Measurements from ENCODE around the gene PTPMT1.

PTPMT1 gene

GRCh38 chr11:47583844-47584243, 18.4 kb downstream of the PTPMT1 start:
- DNase-seq (ENCODE audit: low read depth), result no peak

- DNase-seq (ENCODE audit: low read depth), result no peak
Observed at GRCh38 chr11:47586098-47586855, 20.9 kb downstream of the PTPMT1 start, which contains the start of gene FAM180B. Gene FAM180B, plus strand, starts transcription at chr11:47586678. Its CDS starts 91 bp downstream, at chr11:47586769.

DNA sequence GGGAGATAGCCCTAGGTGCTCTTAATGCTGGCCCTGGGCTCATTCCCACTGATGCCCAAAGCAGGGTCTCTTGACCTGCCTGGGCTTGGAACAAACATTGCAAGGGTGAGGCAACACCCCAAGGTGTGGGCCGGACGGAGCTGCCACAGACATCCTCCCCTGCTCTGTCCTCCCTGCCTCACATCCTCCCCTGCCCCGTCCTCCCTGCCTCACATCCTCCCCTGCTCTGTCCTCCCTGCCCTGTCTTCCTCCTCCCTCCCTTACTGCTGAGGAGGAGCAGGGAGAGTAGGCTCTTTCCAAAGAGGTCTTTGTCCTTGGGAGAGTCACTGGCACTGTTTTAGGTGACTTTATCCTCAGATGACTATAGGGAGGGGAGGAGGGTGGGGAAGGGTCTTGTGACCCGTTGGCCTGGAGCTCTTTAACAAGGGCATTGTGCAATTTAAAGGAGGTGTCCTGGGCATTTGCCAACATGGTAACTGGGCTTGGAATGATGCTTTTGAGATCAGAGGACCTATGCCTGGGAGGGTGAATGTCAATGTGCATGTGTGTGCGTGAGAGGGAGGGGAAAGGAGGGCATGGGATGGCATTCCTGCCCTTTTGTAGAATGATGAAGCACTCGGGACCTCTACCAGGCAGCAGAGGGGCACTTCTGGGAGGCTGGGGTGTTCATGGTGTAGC, 21.8 kb downstream of the PTPMT1 start:
- DNase-seq (ENCODE audit: low read depth), result no peak

DNA sequence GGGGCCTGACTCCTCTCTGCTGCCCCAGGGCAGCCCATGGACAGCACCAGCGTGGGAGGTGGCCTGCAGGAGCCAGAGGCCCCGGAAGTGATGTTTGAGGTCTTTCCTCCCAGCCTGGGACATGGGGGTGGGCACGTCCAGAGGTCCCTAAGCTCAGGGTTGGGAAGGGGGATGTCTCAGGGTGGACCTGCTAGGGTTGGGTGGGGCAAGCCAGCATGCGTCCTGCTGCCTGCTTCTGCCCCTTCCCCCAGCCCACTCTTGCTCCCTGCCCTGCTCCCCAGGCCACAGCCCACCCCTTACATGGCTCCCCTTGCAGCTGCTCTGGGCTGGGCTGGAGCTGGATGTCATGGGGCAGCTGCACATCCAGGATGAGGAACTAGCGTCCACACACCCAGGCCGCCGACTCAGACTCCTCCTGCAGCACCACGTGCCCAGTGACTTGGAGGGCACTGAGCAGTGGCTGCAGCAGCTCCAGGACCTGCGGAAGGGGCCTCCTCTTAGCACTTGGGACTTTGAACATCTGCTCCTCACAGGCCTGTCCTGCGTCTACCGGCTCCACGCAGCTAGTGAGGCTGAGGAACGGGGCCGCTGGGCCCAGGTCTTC, 22.4 kb downstream of the PTPMT1 start:
- no peak for DNase-seq (ENCODE audit: low read depth)

- no peak for DNase-seq (ENCODE audit: low read depth)
Observed at GRCh38 chr11:47589118-47589517, 23.7 kb downstream of the PTPMT1 start.

DNA sequence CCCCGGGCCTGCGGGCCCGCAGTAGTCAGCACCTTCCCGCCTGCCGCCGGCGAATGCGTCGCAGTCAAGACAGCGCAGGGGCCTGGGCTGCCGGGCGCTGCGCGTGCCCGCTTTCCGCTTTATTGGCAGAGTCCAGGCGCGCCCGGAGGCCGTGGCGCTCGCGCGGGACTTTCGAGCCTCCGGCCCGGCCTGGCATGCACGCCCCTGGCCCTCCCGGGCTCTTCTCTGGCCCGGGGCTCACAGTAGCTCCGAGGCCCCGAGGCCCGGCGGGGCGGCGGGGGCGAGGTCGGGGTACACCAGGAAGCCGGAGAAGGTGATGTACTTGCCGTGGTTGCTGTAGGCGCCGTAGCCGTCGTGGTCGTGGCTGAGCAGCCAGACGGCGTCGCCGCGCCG, 24.2 kb downstream of the PTPMT1 start:
- no peak for DNase-seq (ENCODE audit: low read depth)

DNA sequence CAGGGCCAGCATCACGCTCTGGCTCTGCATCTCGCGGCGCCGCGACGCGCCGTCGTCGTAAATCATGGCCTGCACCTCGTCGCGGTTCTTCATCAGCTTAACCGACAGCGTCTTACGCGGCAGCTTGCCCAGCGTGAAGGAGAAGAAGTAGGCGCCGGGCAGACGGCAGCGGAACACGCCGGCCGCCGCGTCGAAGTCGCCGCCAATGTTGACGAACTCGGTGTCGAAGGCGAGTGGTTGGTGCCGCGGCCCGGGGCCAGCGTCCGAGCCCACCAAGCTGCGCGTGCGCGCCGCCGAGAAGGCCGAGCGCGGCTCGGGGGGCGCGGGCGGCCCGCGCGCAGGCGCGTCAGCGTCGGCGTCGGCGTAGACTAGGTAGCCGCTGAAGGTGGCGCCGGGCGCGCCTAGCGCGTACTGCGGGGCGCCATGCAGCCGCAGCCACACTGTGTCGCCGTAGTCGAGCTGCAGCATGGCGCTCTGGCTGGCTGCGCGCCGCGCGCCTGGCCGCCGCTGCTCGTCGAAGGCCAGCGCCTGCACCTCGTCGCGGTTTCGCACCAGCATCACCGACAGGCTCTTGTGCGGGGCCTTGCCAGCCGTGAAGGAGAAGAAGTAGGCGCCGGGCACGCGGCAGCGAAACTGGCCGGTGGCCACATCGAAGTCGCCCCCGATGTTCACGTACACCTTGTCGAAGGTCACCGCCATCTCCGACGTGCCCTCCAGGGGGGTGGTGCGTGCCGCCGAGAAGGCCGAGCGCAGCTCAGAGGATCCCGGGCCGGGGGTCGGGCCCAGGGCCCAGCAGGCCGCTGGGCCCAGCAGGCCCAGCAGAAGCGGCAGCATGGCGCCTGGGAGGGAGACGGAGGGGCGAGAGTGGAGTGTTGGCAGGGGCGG, 24.8 kb downstream of the PTPMT1 start:
- no peak for DNase-seq (ENCODE audit: low read depth)

GRCh38 chr11:47591764-47592163, 26.4 kb downstream of the PTPMT1 start:
- DNase-seq (ENCODE audit: low read depth), result no peak

DNA sequence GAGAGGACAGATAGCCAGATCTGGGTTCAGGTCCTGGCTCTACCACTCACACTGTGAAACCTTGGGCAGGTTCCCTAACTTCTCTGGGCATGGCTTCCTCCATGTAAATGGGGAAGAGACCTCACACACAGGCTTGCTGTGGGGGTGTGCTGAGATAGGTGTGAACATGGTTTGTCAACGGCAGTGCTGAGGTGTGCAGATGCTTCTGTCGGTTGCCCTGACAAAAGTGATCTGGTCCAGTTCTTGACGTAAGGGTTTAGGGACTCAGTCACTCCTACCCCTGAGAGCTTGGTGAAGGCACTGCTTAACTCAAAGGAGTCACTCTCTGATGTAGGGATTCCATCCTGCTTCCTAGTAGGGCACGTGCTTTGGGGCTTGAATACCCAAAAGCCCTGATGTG, 26.9 kb downstream of the PTPMT1 start:
- no peak for DNase-seq (ENCODE audit: low read depth)

DNA sequence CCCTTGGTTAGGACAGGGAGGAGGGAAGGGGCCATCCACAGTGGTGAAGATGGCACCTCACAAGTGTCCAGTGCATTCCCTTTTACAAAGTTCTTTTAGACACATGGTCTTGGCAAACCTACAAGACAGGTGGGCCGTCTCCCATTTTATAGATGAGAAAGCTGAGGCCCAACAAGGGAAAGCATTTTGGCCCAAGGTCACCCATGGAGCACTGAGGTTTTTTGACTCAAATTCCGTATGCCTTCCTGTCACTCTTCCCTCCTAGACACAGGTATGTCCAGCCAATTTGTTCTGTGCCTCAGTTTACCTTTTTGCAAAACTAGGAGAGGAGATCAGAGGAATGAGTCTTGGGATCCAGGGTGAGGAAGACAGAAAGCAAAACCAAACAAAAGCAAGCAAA, 27.6 kb downstream of the PTPMT1 start:
- no peak for DNase-seq (ENCODE audit: low read depth)

DNA sequence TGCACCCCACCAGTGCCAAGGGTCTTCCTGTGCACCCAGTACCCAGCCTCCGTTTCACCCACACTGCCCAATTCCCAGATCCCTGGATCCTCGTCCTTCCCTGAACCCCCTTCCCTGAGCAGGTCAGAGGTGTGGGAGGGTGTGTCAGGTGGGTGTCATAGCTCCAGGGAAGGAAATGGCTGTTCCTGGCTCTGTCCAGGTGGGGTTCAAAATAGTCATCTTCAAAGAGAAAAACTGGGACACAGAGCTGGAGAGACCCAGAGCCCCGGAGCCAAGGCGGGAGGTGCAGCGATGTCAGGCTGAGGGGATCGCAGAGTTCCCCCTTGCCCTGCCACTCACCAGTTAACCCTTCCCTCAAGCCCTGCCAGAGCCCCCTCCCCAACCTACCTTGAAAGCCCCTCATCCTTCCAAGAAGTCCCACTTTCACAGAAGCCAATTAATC, 28.1 kb downstream of the PTPMT1 start:
- DNase-seq (ENCODE audit: low read depth), result no peak

GRCh38 chr11:47593934-47594855, 28.8 kb downstream of the PTPMT1 start, which contains the start of gene C1QTNF4:
Gene C1QTNF4, minus strand, starts transcription at chr11:47594411. Its CDS starts 3,601 bp downstream, at chr11:47590810.
- no peak for DNase-seq (ENCODE audit: low read depth)

DNA sequence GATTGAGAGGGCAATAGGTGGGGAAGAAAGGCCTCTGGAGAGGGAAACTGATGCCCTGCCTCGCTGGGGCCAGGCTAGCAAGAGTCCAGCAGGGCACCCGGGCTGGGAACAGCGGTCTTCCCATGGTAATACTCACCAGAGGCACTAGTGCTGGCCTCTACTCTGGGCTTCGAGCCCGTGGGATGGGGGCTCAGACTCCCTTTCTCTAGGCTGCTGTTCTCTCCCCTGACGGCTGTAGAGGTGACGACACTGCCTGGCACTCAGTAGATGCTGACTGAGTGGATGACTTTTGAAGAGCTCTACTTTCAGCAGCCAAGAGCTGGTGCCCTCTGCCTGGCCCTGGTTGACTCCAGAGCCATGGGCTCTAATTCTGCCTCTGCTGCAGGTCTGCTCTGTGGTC, 29.6 kb downstream of the PTPMT1 start:
- no peak for DNase-seq (ENCODE audit: low read depth)

- no peak for DNase-seq (ENCODE audit: low read depth)
Observed at GRCh38 chr11:47595967-47596366, 30.6 kb downstream of the PTPMT1 start.

DNA sequence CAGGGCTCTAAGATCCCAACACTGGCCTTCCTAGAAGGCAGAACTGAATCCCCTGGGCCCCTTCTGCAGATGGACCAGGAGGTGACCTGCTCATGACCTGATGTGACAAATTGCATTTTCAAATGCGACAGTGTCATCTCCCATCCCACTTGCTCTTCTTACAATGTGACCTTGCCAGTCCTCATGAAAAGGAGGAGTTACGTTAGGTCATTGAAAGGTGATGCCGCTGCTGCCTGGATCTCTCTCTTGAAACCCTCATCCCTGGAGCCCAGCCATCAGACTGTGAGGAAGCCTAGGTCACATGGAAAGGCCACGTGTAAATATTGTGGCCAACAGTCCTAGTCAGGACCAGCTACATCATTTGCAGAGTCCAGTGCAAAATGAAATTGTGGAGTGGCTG, 34.5 kb downstream of the PTPMT1 start:
- no peak for DNase-seq (ENCODE audit: low read depth)

GRCh38 chr11:47603295-47603694, 37.9 kb downstream of the PTPMT1 start:
- no peak for DNase-seq (ENCODE audit: low read depth)

DNA sequence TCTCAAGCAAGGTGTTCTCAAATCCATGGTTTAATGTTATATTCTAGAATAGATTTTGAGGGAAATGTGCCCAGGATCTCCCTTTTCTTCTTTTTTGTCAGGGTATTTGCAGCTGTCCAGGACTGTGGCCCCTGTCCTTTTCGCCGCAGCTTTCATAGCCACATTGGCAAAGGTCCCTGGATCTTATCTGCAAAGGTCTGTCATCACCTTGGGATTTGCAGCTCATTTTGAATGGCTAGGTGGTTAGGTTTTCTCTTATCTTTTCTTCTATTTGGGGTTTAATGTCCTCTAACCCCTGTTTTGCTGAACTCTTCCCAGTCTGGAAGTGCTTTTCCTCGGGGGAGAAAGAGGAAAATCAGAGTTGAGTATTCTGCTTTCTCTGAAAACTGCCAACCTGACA, 40.5 kb downstream of the PTPMT1 start:
- DNase-seq (ENCODE audit: low read depth), result no peak

DNA sequence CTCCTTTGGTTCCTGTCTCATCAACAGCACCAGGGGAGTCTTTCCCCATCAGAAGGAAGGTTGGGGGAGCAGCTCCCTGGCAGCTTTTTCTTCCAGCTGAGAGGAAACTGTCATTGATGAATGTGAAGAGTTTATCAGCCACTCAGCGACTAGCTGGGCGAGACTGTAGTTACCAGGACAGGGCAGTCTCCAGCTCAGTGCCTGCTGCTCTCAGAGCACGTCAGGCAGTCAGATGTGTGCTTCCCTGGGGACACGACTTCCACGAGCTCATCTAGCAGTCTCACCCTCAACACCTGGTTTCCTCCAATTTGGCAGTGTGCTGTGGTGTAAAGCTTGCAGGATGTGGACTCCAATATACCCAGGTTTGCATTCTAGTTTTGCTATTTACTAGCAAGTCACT, 41.3 kb downstream of the PTPMT1 start:
- DNase-seq (ENCODE audit: low read depth), result no peak

- no peak for DNase-seq (ENCODE audit: low read depth)
Observed at GRCh38 chr11:47607380-47607779, 42.0 kb downstream of the PTPMT1 start.

DNA sequence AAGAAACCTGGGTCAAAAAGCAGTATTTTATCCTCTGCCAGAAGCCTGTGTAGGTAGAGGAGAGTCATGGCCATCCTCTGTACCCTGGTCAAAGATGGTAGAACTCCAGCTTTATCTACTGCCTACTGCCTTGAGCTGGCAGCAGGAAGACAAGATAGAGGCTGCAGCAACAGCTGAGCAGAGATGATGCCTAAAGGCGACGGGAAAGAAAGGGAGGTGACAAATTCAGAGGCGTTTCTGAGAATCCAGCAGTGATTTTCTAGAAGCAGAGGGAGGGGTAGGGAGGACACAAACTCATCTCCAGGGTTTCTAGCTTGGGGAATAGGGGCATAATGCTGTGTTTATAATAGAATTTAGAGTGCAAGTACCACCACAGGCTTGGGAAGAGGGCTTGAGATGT, 44.3 kb downstream of the PTPMT1 start:
- no peak for DNase-seq (ENCODE audit: low read depth)

- no peak for DNase-seq (ENCODE audit: low read depth)
Observed at GRCh38 chr11:47611348-47611794, 46.0 kb downstream of the PTPMT1 start.

Measured in activated T-cell treated with anti-CD3 and anti-CD28 coated beads for 24 hours (primary cell).